GM20000 (cell line): ENCODE results near the gene TTR.

Experiments used
- DNase-seq: peaks from one replicate; pipeline ENCODE4 v3.0.0; 2012; ENCODE audit warnings: low spot score
- CTCF ChIP-seq: IDR thresholded peaks from 2 replicates; pipeline ENCODE4 v1.5.1; 2012; ENCODE audit warnings: mild to moderate bottlenecking, control low read depth; ENCODE audit errors: extremely low read depth, missing control alignments

Gene TTR

GRCh38 chr18:31630549-31630948 is 38.9 kb downstream of the TTR start:
- TF ChIP-seq CTCF, result no peak
- no peak for DNase-seq

GRCh38 chr18:31631526-31631925 is 39.8 kb downstream of the TTR start:
- TF ChIP-seq CTCF, result no peak
- DNase-seq, result no peak

- no peak for DNase-seq
- TF ChIP-seq CTCF, result no peak
Measured at GRCh38 chr18:31632356-31632755, 40.7 kb downstream of the TTR start.

GRCh38 chr18:31633392-31634330 is 42.0 kb downstream of the TTR start:
- no peak for DNase-seq
- no peak for TF ChIP-seq CTCF

- peak; percentile 39 for DNase-seq
- TF ChIP-seq CTCF, result no peak
Measured at GRCh38 chr18:31634331-31634713, 42.6 kb downstream of the TTR start.

- no peak for TF ChIP-seq CTCF
Measured at GRCh38 chr18:31636387-31636786, 44.7 kb downstream of the TTR start.

GRCh38 chr18:31637445-31637844 is 45.8 kb downstream of the TTR start:
- no peak for DNase-seq
- no peak for TF ChIP-seq CTCF

More at GRCh38 chr18:31636387-31636786, 44.7 kb downstream of the TTR start:
- no peak for DNase-seq
